Left lung (tissue), 10 donors: ENCODE results near the gene MXD4. TPM values are rescaled to one million over a fixed set of nuclear protein-coding genes. Genes with fewer than 3 reads are reported as not detected.

Experiments used
- ATAC-seq: fragments of 200-7000 bp; cut with Tn5 transposase; one replicate; pipeline ENCODE4 v1.9.1; 2020; ENCODE audit warnings: moderate library complexity
- DNase-seq, 4 donors: peaks; one replicate each; pipeline ENCODE4 v3.0.0-alpha.2; 2013 to 2020
- H3K27ac ChIP-seq, 2 donors: fragments of 200-600 bp; sonication (generic) in 1 of 2; one replicate each; pipeline versions ENCODE4 v1.5.0 to v1.8.0; 2020 to 2021
- H3K27me3 ChIP-seq, 2 donors: fragments of 200-600 bp; sonication (generic) in 1 of 2; one replicate each; pipeline versions ENCODE4 v1.5.0 to v1.8.0; 2020 to 2021
- H3K36me3 ChIP-seq, 2 donors: fragments of 200-600 bp; sonication (generic) in 1 of 2; one replicate each; pipeline versions ENCODE4 v1.5.0 to v1.8.0; 2020 to 2021
- H3K4me1 ChIP-seq, 2 donors: fragments of 200-600 bp; one replicate each; pipeline ENCODE4 v1.8.0; 2021
- H3K4me3 ChIP-seq, 2 donors: fragments of 200-600 bp; sonication (generic) in 1 of 2; one replicate each; pipeline versions ENCODE4 v1.5.0 to v1.8.0; 2020 to 2021; ENCODE audit warnings: mild to moderate bottlenecking in 1 of 2
- H3K9me3 ChIP-seq, 2 donors: fragments of 200-600 bp; sonication (generic) in 1 of 2; one replicate each; pipeline versions ENCODE4 v1.5.0 to v1.8.0; 2020 to 2021
- intact Hi-C, 2 donors: fragments of 100-400 bp; cut with DNase I; formaldehyde crosslinking; loops; one replicate each; pipeline versions ENCODE4 v1.11.2 to v1.14.2; 2022
- polyA plus RNA-seq, 6 donors: library from polyadenylated mRNA; unstranded; fragments of 120-200 nt; gene quantifications; one replicate each; pipeline ENCODE4 v1.2.1, GENCODE V29; 2013; ENCODE audit not compliant: insufficient read length in 6 of 6
- total RNA-seq, 2 donors: library from RNA; stranded (reverse); fragmentation: NEBNext Ultra II Directional; extraction: Animal tissue kit (Norgen Biotek cat#: 25700); gene quantifications; one replicate each; pipeline ENCODE4 v1.2.1, GENCODE V29; 2021
- TF ChIP-seq, protein P1 (sequence below), 2 donors: fragments of 200-600 bp; sonication (generic) in 1 of 2; IDR thresholded peaks; one replicate each; pipeline versions ENCODE4 v1.5.0 to v1.8.0; 2021; ENCODE audit warnings: antibody characterized with exemption in 2 of 2
- donor health status: DM: no; HTN: yes; CAD: no.
- donor health status: DM: no; HTN: no; CAD: no.

Gene MXD4
- total and polyA plus RNA-seq, 8 donors: 52.4 to 113 (median 81.9) TPM

DNA sequence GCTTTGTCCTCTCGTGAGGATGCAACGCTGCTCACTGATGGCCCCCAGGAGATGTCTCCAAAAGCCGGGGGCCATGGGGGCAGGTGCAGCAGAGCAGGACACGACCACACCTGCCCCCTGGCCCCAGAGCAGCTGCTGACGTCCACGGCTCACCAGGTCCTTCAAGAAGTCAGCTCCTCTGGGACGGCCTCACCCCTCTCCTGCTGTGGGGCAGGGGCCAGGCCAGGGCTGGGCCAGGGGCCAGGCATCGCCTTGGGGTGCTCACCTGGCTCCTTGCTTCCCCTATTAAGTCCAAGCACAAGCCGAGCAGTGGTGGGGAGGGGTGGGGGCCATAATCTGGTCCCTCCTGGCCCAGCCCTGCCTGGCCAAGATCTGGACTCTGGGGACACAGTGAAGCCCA, 28.6 kb upstream of the MXD4 start:
- TF ChIP-seq, protein P1, sequence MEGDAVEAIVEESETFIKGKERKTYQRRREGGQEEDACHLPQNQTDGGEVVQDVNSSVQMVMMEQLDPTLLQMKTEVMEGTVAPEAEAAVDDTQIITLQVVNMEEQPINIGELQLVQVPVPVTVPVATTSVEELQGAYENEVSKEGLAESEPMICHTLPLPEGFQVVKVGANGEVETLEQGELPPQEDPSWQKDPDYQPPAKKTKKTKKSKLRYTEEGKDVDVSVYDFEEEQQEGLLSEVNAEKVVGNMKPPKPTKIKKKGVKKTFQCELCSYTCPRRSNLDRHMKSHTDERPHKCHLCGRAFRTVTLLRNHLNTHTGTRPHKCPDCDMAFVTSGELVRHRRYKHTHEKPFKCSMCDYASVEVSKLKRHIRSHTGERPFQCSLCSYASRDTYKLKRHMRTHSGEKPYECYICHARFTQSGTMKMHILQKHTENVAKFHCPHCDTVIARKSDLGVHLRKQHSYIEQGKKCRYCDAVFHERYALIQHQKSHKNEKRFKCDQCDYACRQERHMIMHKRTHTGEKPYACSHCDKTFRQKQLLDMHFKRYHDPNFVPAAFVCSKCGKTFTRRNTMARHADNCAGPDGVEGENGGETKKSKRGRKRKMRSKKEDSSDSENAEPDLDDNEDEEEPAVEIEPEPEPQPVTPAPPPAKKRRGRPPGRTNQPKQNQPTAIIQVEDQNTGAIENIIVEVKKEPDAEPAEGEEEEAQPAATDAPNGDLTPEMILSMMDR (IDR thresholded peaks at IDR 0.05): no peak
- ATAC-seq (no peak), DNase-seq (peak in 1 of 4 donors; percentile 53)
- H3K36me3 ChIP-seq: peaks cover 0 to 3% of the 10 kb centered on the region in 2 donors
- intact Hi-C loops: no loop called here
- H3K4me1 ChIP-seq: no peaks in the 10 kb centered on the region
- peaks cover 0 to 4% of the 10 kb centered on the region in 2 donors for H3K9me3 ChIP-seq
- no peaks in the 10 kb centered on the region for H3K27me3 ChIP-seq
- no peak overlapping the region for H3K27ac ChIP-seq
- H3K4me3 ChIP-seq: no peak overlapping the region

DNA sequence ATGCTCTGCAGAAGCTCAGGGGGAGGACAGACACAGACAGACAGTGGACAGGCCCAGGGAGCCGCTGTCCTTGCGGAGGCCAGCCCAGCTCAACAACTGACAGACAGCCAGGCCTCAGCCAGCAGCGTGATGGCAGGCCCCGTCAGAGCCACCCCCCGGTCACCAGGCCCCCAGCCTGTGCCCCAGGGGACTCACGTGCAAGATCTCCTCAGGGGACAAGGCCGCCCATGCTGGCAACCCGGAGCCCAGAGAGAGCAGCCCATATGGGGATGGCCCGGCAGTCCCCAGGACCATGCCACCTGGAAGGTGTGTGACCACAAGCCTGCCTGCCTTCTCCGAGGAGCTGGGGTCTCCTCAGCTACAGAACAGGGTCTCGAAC, 28.0 kb upstream of the MXD4 start:
- TF ChIP-seq, protein P1 (IDR thresholded peaks at IDR 0.05): no peak
- H3K4me1 ChIP-seq: no peaks in the 10 kb centered on the region
- no peak overlapping the region for H3K27ac ChIP-seq
- no peak overlapping the region for H3K4me3 ChIP-seq
- H3K27me3 ChIP-seq: no peaks in the 10 kb centered on the region
- intact Hi-C loops: no loop called here
- H3K36me3 ChIP-seq: peaks cover 0 to 3% of the 10 kb centered on the region in 2 donors
- ATAC-seq (no peak), DNase-seq (peak in 1 of 4 donors; percentile 60)
- peaks cover 0 to 4% of the 10 kb centered on the region in 2 donors for H3K9me3 ChIP-seq

DNA sequence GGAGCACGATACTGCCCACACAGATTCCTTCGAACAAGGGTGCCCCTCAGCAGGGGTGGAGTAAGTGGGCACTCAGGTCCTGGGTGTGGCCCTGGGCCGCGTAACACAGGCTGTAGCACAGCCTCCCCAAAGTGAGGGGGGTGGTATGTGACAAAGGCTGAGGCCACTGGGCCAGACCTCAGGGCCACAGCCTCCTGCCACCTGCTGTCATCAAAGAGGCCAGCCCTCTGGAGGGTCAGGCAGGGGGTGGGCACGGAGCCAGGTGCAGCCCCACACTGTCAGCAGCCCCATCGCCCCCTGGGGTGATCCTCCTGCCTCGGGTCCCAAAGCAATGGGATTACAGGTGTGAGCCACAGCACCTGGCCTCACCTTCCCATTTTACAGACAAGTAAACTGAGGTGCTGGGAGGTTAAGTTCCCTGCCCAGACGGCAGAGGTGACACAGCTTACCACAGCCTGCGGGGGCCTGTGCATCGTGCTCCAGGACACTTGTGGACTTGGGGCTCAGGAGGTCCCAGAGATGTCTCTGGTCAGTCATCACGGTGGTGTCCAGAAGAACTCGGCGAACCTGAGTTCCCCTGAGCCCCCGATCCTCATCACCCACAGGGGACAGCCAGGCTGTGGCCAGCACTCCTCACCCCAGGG, 27.5 kb upstream of the MXD4 start:
- DNase-seq: peak in 2 of 4 donors; percentile 24 to 42
- peaks cover 0 to 4% of the 10 kb centered on the region in 2 donors for H3K9me3 ChIP-seq
- TF ChIP-seq, protein P1 (IDR thresholded peaks at IDR 0.05): no peak
- peaks cover 0 to 3% of the 10 kb centered on the region in 2 donors for H3K36me3 ChIP-seq
- ATAC-seq: no peak
- intact Hi-C loops: no loop called here
- no peaks in the 10 kb centered on the region for H3K4me1 ChIP-seq
- no peak overlapping the region for H3K4me3 ChIP-seq
- H3K27me3 ChIP-seq: no peaks in the 10 kb centered on the region
- no peak overlapping the region for H3K27ac ChIP-seq

DNA sequence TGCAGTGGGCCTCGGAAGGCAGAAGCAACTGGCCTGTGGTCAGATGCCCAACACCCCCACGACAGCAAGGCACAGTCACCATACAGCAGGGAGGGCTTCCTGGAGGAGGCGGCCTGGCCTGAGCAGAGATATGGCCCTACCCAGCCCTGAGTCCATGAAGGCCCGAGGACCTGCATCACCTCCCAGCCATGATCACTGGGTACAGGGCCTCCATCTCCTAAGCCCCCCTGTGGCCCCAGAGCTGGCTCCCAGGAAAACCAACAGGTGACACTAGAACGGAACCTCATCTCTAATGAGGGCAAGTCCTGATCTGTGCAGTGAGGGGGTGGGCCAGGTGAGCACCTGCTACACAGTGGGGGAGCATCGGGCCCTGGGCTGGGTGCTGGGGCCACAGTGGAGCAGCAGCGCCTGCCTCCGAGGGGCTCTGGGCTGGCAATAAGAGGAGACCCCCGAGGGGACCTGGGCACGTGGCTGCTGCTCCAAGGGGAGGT, 26.2 kb upstream of the MXD4 start:
- peaks cover 0 to 3% of the 10 kb centered on the region in 2 donors for H3K36me3 ChIP-seq
- TF ChIP-seq, protein P1 (IDR thresholded peaks at IDR 0.05): no peak
- no peaks in the 10 kb centered on the region for H3K27me3 ChIP-seq
- H3K9me3 ChIP-seq: no peaks in the 10 kb centered on the region
- ATAC-seq: no peak
- intact Hi-C loops: no loop called here
- DNase-seq: peak in 2 of 4 donors; percentile 13 to 67
- no peak overlapping the region for H3K27ac ChIP-seq
- H3K4me1 ChIP-seq: no peaks in the 10 kb centered on the region
- H3K4me3 ChIP-seq: no peak overlapping the region

DNA sequence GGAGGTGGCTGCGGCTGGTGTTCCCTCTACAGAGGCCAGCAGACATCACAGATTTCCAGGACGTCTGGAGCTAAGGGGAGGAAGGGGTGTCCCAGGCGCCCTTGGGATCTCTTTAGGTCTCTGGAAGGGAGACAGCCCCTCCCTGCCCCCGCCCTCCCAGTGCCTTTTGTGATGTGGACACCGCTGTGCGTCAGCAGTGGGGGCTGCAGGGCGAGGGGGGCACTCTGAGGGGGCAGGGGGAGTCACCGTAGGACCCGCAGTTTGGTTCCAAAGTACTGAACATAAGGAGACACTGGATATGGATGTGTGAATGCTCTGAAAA, 25.6 kb upstream of the MXD4 start:
- Histone ChIP-seq H3K27ac (no peak overlapping the region), H3K36me3 (peaks cover 0 to 3% of the 10 kb centered on the region in 2 donors), H3K9me3 (no peaks in the 10 kb centered on the region), H3K27me3 (no peaks in the 10 kb centered on the region), H3K4me3 (no peak overlapping the region), H3K4me1 (no peaks in the 10 kb centered on the region)
- TF ChIP-seq, protein P1 (IDR thresholded peaks at IDR 0.05): no peak
- intact Hi-C loops: no loop called here
- DNase-seq (peak in 2 of 4 donors; percentile 26 to 43), ATAC-seq (no peak)
